ENCODE results near the gene PGS1.
A peak's percentile ranks its signal among the peaks of the same experiment; 100 is the strongest.

PGS1 gene

GRCh38 chr17:78416791-78417530 lies 38.5 kb downstream of the PGS1 start:
- H3K27ac ChIP-seq (ENCODE audit: low read length), result peak overlapping the region; percentile 93
- no peak overlapping the region for H3K4me3 ChIP-seq (ENCODE audit: low read depth in 1 of 2, low read length in 2 of 2)
- H3K9me3 ChIP-seq (ENCODE audit: control insufficient read depth in 1 of 2, low read length in 2 of 2), result no peaks in the 10 kb centered on the region
- peaks cover 15 to 21% of the 10 kb centered on the region in 2 donors for H3K36me3 ChIP-seq (ENCODE audit: control insufficient read depth in 1 of 2, insufficient read depth in 2 of 2, low read length in 2 of 2)
- no peaks in the 10 kb centered on the region for H3K27me3 ChIP-seq (ENCODE audit: low read depth, low read length)
- peaks cover 10 to 17% of the 10 kb centered on the region in 2 donors for H3K4me1 ChIP-seq (ENCODE audit: control insufficient read depth in 1 of 2, insufficient read depth in 2 of 2, low read length in 2 of 2)

GRCh38 chr17:78417531-78417909 lies 39.1 kb downstream of the PGS1 start:
- H3K36me3 ChIP-seq (ENCODE audit: control insufficient read depth in 1 of 2, insufficient read depth in 2 of 2, low read length in 2 of 2), result peaks cover 15 to 21% of the 10 kb centered on the region in 2 donors
- H3K27me3 ChIP-seq (ENCODE audit: low read depth, low read length), result no peaks in the 10 kb centered on the region
- H3K4me1 ChIP-seq (ENCODE audit: control insufficient read depth in 1 of 2, insufficient read depth in 2 of 2, low read length in 2 of 2), result peaks cover 10 to 17% of the 10 kb centered on the region in 2 donors
- H3K4me3 ChIP-seq (ENCODE audit: low read depth in 1 of 2, low read length in 2 of 2), result no peak overlapping the region
- no peaks in the 10 kb centered on the region for H3K9me3 ChIP-seq (ENCODE audit: control insufficient read depth in 1 of 2, low read length in 2 of 2)
- H3K27ac ChIP-seq (ENCODE audit: low read length), result peak overlapping the region; percentile 93

- peaks cover 17 to 21% of the 10 kb centered on the region in 2 donors for H3K36me3 ChIP-seq (ENCODE audit: control insufficient read depth in 1 of 2, insufficient read depth in 2 of 2, low read length in 2 of 2)
- no peak overlapping the region for H3K27ac ChIP-seq (ENCODE audit: low read length)
- H3K4me3 ChIP-seq (ENCODE audit: low read depth in 1 of 2, low read length in 2 of 2), result no peak overlapping the region
- H3K4me1 ChIP-seq (ENCODE audit: control insufficient read depth in 1 of 2, insufficient read depth in 2 of 2, low read length in 2 of 2), result peaks cover 10 to 17% of the 10 kb centered on the region in 2 donors
- H3K27me3 ChIP-seq (ENCODE audit: low read depth, low read length), result no peaks in the 10 kb centered on the region
- no peaks in the 10 kb centered on the region for H3K9me3 ChIP-seq (ENCODE audit: control insufficient read depth in 1 of 2, low read length in 2 of 2)
Observed at GRCh38 chr17:78418326-78419026, 40.0 kb downstream of the PGS1 start.

- peaks cover 10 to 17% of the 10 kb centered on the region in 2 donors for H3K4me1 ChIP-seq (ENCODE audit: control insufficient read depth in 1 of 2, insufficient read depth in 2 of 2, low read length in 2 of 2)
Observed at GRCh38 chr17:78419970-78420815, 41.7 kb downstream of the PGS1 start.

GRCh38 chr17:78421084-78421533 lies 42.7 kb downstream of the PGS1 start:
- Histone ChIP-seq H3K4me3 (ENCODE audit: low read depth in 1 of 2, low read length in 2 of 2) (no peak overlapping the region), H3K27me3 (ENCODE audit: low read depth, low read length) (no peaks in the 10 kb centered on the region), H3K9me3 (ENCODE audit: control insufficient read depth in 1 of 2, low read length in 2 of 2) (no peaks in the 10 kb centered on the region), H3K27ac (ENCODE audit: low read length) (no peak overlapping the region), H3K4me1 (ENCODE audit: control insufficient read depth in 1 of 2, insufficient read depth in 2 of 2, low read length in 2 of 2) (peaks cover 3 to 10% of the 10 kb centered on the region in 2 donors), H3K36me3 (ENCODE audit: control insufficient read depth in 1 of 2, insufficient read depth in 2 of 2, low read length in 2 of 2) (peaks cover 27 to 43% of the 10 kb centered on the region in 2 donors)

More at GRCh38 chr17:78419970-78420815, 41.7 kb downstream of the PGS1 start:
- no peaks in the 10 kb centered on the region for H3K9me3 ChIP-seq (ENCODE audit: control insufficient read depth in 1 of 2, low read length in 2 of 2)
- no peak overlapping the region for H3K4me3 ChIP-seq (ENCODE audit: low read depth in 1 of 2, low read length in 2 of 2)
- no peaks in the 10 kb centered on the region for H3K27me3 ChIP-seq (ENCODE audit: low read depth, low read length)
- H3K27ac ChIP-seq (ENCODE audit: low read length), result no peak overlapping the region
- H3K36me3 ChIP-seq (ENCODE audit: control insufficient read depth in 1 of 2, insufficient read depth in 2 of 2, low read length in 2 of 2), result peaks cover 27 to 38% of the 10 kb centered on the region in 2 donors

GRCh38 chr17:78421534-78422266 lies 43.3 kb downstream of the PGS1 start:
- Histone ChIP-seq H3K27ac (ENCODE audit: low read length) (no peak overlapping the region), H3K4me1 (ENCODE audit: control insufficient read depth in 1 of 2, insufficient read depth in 2 of 2, low read length in 2 of 2) (peaks cover 0 to 4% of the 10 kb centered on the region in 2 donors), H3K36me3 (ENCODE audit: control insufficient read depth in 1 of 2, insufficient read depth in 2 of 2, low read length in 2 of 2) (peaks cover 27 to 49% of the 10 kb centered on the region in 2 donors), H3K27me3 (ENCODE audit: low read depth, low read length) (no peaks in the 10 kb centered on the region), H3K9me3 (ENCODE audit: control insufficient read depth in 1 of 2, low read length in 2 of 2) (no peaks in the 10 kb centered on the region), H3K4me3 (ENCODE audit: low read depth in 1 of 2, low read length in 2 of 2) (no peak overlapping the region)

GRCh38 chr17:78422267-78422605 lies 43.8 kb downstream of the PGS1 start:
- peaks cover 32 to 55% of the 10 kb centered on the region in 2 donors for H3K36me3 ChIP-seq (ENCODE audit: control insufficient read depth in 1 of 2, insufficient read depth in 2 of 2, low read length in 2 of 2)
- no peak overlapping the region for H3K4me3 ChIP-seq (ENCODE audit: low read depth in 1 of 2, low read length in 2 of 2)
- no peaks in the 10 kb centered on the region for H3K9me3 ChIP-seq (ENCODE audit: control insufficient read depth in 1 of 2, low read length in 2 of 2)
- no peak overlapping the region for H3K27ac ChIP-seq (ENCODE audit: low read length)
- H3K4me1 ChIP-seq (ENCODE audit: control insufficient read depth in 1 of 2, insufficient read depth in 2 of 2, low read length in 2 of 2), result no peaks in the 10 kb centered on the region
- no peaks in the 10 kb centered on the region for H3K27me3 ChIP-seq (ENCODE audit: low read depth, low read length)

- Histone ChIP-seq H3K36me3 (ENCODE audit: control insufficient read depth in 1 of 2, insufficient read depth in 2 of 2, low read length in 2 of 2) (peaks cover 34 to 59% of the 10 kb centered on the region in 2 donors), H3K27ac (ENCODE audit: low read length) (no peak overlapping the region), H3K9me3 (ENCODE audit: control insufficient read depth in 1 of 2, low read length in 2 of 2) (no peaks in the 10 kb centered on the region), H3K4me3 (ENCODE audit: low read depth in 1 of 2, low read length in 2 of 2) (no peak overlapping the region), H3K27me3 (ENCODE audit: low read depth, low read length) (no peaks in the 10 kb centered on the region), H3K4me1 (ENCODE audit: control insufficient read depth in 1 of 2, insufficient read depth in 2 of 2, low read length in 2 of 2) (no peaks in the 10 kb centered on the region)
Observed at GRCh38 chr17:78422872-78423588, 44.6 kb downstream of the PGS1 start.

- Histone ChIP-seq H3K27me3 (ENCODE audit: low read depth, low read length) (no peaks in the 10 kb centered on the region), H3K4me1 (ENCODE audit: control insufficient read depth in 1 of 2, insufficient read depth in 2 of 2, low read length in 2 of 2) (peaks cover 0 to 9% of the 10 kb centered on the region in 2 donors), H3K36me3 (ENCODE audit: control insufficient read depth in 1 of 2, insufficient read depth in 2 of 2, low read length in 2 of 2) (peaks cover 36 to 64% of the 10 kb centered on the region in 2 donors), H3K27ac (ENCODE audit: low read length) (no peak overlapping the region), H3K4me3 (ENCODE audit: low read depth in 1 of 2, low read length in 2 of 2) (no peak overlapping the region), H3K9me3 (ENCODE audit: control insufficient read depth in 1 of 2, low read length in 2 of 2) (no peaks in the 10 kb centered on the region)
Observed at GRCh38 chr17:78423961-78424675, 45.7 kb downstream of the PGS1 start.

- Histone ChIP-seq H3K27ac (ENCODE audit: low read length) (no peak overlapping the region), H3K9me3 (ENCODE audit: control insufficient read depth in 1 of 2, low read length in 2 of 2) (no peaks in the 10 kb centered on the region), H3K4me1 (ENCODE audit: control insufficient read depth in 1 of 2, insufficient read depth in 2 of 2, low read length in 2 of 2) (peaks cover 0 to 10% of the 10 kb centered on the region in 2 donors), H3K27me3 (ENCODE audit: low read depth, low read length) (no peaks in the 10 kb centered on the region), H3K36me3 (ENCODE audit: control insufficient read depth in 1 of 2, insufficient read depth in 2 of 2, low read length in 2 of 2) (peaks cover 30 to 60% of the 10 kb centered on the region in 2 donors), H3K4me3 (ENCODE audit: low read depth in 1 of 2, low read length in 2 of 2) (no peak overlapping the region)
Observed at GRCh38 chr17:78425429-78425828, 47.0 kb downstream of the PGS1 start.
